ENCODE results near the gene CELSR1.

CELSR1 gene

GRCh38 chr22:46442217-46442853 is 95.1 kb downstream of the CELSR1 start:
- DNase-seq (ENCODE audit: low read depth), result no peak

GRCh38 chr22:46439576-46440465 is 97.6 kb downstream of the CELSR1 start:
- DNase-seq (ENCODE audit: low read depth), result no peak

DNA sequence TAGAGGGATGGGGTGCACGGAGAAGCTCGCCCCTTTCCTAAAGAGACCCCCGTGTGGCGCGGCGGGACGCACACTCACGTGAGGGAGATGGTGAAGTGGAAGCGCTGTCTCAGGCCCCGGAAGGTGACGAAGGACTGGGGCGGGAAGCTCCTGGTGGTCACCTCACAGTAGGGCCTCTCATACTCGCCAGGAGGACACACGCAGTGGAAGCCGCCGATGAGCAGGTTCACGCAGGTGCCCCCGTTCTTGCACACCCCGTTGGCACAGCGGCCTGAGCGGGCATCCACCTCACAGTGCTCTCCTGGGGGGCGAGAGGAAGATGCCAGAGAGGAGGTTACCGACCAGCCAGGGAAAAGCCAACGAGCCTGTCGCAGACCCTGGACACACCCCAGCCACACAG is 98.3 kb downstream of the CELSR1 start:
- DNase-seq (ENCODE audit: low read depth), result no peak

DNA sequence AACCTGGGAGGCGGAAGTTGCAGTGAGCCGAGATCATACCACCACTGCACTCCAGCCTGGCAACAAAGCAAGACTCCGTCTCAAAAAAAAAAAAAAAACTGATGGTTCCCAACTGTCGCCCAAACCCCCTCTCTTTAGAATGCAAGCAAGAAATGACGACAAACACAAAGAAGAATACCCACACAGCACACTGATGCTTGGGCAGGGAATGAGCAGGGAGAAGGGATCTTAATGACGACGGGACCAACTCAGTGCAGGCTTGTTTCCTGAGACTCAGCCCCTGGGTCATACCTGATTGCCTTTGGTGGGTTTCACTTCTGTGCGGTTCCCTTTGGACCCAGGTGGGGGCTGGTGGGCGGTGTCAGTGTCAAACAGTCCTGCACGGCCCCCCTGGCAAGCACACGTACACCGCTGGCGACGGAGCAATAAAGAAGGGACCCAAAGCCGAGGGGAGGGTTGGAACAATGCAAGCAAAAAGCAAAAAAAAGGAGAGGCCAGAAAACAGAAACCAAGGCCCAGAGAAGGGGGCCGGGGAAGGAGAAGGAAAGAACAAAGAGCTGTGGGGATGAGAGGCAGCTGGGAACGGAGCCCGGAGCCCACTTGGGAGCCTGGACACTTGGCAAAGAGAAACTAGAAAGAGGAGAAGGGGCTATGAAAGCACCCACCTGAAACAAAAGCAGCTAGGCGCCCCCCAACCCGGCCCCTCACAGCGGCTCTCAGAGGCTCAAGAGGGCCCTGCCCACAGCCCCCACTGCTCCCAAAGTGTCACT is 99.6 kb downstream of the CELSR1 start:
- DNase-seq (ENCODE audit: low read depth), result no peak

GRCh38 chr22:46436595-46437175 is 100.7 kb downstream of the CELSR1 start:
- DNase-seq (ENCODE audit: low read depth), result no peak

GRCh38 chr22:46433318-46433717 is 104.1 kb downstream of the CELSR1 start:
- no peak for DNase-seq (ENCODE audit: low read depth)

DNA sequence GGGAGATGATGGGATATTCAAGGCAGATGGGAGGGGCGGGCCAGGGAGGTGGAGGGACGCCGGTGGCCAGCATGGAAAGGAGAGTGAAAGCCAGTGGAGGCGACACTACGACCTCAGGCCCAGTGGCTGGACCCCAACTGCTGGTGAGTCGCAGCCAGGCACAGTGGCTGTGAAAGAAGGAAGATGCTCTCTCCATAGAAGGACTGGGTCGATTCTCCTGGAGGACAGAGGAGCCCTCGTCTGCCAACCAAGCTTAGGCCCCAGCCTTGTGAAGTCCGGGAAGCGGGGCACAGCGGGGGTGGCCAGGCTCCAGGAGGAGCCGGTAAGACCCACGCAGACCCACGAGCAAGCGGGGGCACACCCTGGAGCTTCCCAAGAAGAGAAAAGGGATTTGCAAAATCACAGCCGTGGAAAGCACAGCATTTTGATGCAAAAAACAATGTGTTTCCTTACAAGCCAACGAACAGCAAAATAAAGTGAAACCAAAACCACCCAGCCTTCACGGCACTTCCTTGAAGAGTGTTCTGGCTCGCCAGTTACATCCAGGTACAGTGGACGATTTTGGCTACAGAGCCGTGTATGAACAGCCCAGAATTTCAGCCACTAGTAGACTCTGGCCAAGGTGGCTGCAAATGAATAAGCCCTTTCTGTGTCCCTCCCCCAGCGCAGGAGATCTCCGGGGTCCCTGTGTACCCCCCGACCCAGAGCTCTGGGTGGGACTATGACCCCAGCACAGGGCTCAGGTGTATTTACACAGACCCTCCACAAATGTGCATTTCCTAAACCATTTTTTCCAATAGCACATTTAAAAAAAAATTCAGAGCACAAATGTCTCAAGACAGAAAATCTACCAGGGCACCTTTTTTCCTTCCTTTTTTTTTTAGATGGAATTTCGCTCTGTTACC is 105.0 kb downstream of the CELSR1 start:
- peak; percentile 8 for DNase-seq (ENCODE audit: low read depth)

DNA sequence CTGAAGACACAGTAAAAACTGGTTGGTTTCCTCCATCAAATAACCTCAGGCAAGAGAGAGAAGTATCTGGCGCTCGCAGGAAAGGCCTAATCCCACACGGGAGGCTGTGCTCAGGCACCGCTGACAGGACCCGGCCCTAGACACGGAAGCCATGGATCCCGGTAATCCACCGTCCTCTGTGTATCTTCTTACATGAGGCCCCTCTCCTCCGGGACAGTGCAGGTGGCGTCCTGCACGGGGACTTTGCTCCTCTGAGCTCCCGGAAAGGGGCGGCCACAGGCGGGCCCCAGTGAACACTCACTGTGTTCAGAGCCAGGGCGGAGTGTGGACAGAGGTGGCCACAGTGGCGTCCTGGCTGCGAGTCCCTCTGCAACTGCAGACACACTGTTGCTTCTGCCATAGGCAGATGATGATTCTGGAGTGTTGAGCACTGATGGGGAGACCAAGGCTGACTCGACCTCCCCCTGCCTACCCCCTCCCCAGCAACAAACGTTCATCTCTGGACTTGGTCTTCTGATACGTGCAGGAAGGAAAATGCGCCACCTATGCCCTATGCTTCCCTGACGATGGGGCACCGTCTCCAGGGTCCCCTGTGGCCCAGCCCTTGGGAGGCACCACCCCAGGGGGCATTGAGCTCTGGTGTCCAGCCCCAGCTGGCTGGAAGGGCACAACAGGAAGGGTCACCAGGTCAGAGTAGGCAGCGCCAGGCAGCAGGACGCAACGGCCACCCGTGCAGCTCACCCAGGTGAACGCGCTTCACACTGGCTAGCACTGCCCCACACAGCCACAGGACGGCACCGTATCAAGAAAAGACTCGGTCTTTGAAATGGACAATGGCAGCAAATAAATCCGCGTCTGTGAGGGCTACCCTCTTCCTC is 106.2 kb downstream of the CELSR1 start:
- DNase-seq (ENCODE audit: low read depth), result no peak

GRCh38 chr22:46429325-46429853 is 108.0 kb downstream of the CELSR1 start:
- no peak for DNase-seq (ENCODE audit: low read depth)

DNA sequence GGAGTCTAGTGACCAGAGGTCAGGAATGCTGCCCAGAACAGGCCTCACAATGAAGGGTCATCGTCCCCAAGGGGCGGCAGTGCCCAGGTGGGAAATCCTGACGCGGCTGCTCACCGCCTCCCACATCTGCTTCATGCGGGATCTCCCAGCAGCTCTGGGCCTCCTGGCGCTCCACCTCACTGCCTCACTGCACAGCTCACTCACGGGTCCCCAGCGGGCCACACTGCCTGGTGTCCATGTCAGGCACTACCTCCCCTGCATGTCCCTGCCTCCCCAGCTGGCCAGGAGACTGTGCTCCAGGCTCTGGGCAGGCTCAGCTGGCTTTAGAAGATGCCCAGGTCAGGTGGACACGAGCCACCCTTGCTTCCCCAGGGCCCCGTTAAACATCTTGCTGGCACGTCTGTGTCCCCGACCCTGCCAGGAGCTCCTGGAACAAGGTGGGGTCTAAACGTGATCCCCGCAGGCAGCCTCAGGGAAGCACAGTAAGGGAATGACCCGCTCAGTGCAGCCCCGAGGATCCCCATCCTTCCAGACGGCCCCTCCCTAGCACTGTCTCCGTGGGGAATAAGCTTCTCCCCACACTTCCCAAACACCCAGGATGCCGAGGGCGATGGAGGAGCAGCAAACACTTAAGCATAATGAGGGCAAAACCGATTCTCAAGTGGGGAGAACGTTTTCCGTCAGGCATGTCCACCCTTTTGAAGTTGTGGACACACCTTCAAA is 108.7 kb downstream of the CELSR1 start:
- DNase-seq (ENCODE audit: low read depth), result no peak

DNA sequence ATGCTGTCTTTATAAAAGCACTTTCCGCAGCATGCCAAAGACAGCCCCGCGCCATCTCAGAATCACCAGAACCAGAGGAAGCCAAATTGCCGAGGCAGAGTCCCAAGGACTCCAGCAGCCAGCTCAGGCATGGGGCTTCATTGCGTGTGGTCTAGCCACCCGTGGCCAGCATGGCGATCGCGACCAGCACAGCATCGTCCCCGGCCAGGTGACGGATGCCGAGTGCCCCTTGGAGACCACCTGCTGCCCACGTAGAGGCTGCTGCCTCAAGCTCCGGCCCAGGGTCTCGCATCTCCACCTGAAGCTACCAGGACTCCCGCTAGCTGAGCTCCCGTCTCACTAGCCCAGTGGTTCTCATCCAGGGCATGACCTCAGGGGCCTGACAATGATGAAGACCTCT is 109.2 kb downstream of the CELSR1 start:
- DNase-seq (ENCODE audit: low read depth), result no peak

DNA sequence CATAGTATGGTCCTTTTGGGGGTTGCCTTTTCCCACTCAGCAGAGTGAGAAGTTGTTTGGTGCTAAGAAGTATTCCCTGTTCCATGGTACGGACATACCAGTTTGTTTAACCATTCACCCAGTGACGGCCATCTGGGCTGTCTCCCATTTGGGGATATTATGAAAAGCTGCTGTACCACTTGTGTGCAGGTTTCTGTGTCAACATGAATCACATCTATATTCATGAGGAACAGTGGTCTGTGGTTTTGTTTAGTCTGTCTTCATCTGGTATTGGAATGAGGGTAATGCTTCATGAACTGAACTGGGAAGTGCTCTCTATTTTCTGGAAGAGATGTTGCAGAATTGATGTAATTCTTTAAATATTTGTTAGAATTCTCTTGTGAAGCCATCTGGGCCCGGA is 112.4 kb downstream of the CELSR1 start:
- DNase-seq (ENCODE audit: low read depth), result no peak

DNA sequence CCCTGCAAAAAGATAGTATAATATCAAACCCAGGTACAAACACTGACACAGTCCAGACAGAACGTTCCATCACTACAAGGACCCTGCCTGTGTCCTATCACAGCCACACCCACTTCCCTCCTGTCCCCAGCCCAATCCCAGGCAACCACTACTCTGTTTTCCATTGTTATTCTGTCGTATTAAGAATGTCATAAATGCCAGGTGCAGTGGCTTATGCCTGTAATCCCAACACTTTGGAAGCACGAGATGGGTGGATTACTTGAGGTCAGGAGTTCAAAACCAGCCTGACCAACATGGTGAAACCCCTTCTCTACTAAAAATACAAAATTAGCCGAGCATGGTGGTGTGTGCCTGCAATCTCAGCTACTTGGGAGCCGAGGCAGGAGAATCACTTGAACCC is 112.9 kb downstream of the CELSR1 start:
- DNase-seq (ENCODE audit: low read depth), result no peak

- DNase-seq (ENCODE audit: low read depth), result no peak
These were observed 114.5 kb downstream of the CELSR1 start for GRCh38 chr22:46422896-46423295.

GRCh38 chr22:46421267-46421666 is 116.2 kb downstream of the CELSR1 start:
- no peak for DNase-seq (ENCODE audit: low read depth)

DNA sequence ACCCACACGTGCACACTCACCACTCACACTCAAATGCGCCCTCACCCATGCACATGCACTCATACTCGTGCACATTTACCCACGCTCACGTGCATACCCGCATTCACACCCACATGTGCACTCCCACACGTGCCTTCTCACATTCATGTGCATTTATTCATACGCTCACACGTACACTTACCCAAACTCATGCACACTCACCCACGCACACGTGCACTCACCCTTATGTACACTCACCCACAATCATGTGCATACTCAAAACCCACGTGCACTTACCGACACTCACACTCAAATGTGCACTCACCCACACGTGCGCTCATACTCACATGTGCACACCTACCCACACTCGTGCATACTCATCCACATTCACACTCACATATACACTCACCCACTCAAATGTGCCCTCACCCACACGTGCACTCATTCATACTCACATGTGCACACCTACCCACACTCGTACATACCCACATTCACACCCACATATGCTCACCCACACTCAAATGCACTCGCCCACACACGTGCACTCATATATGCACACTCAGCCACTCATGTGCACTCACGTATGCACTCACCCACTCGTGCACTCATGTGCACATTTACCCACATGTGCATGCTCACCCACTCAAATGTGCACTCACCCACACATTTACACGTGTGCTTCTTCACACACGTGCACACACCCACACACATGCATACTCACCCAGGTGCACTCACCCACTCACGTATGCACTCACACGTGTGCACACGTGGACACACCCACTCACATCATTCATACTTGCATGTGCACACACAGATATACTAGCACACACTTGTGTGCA is 117.5 kb downstream of the CELSR1 start:
- no peak for DNase-seq (ENCODE audit: low read depth)

DNA sequence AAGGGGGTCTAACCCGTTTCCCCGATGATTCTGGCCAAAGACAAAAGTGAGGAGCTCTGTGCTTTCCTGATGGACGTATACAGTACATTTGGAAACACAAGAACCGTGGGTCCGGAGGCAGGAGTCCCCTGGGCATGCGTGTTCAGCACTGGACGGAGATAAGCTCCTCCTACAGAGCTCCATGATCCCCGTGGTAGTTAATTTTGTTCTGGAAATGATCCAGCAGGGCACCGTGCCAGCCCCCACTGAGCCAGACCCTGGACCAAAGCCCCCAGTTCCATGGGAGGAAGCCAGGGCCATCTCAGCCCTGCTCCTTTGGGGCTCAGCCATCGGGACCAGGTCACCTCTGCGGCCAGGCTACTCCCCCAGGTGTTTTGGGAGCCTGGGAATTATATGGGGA is 118.6 kb downstream of the CELSR1 start:
- DNase-seq (ENCODE audit: low read depth), result no peak

- no peak for DNase-seq (ENCODE audit: low read depth)
These were observed 119.7 kb downstream of the CELSR1 start for GRCh38 chr22:46417769-46418168.

All from fibroblast of gingiva (primary cell).